GM10248 (cell line): ENCODE measurements around the gene ELF1.

ENCODE experiments used
- CTCF ChIA-PET: fragments of 300-600 bp; sonication (Branson Sonifier 250); formaldehyde crosslinking; extraction: SDS; loops from one replicate; lab custom pipeline; 2021; ENCODE audit warnings: antibody characterized with exemption; lab: Yijun Ruan, JAX
- POLR2A ChIA-PET: fragments of 350-650 bp; sonication (Branson Sonifier 250); formaldehyde crosslinking; extraction: SDS; loops from one replicate; lab custom pipeline; 2020; ENCODE audit warnings: antibody characterized with exemption; lab: Yijun Ruan, JAX
- DNase-seq: peaks from one replicate; pipeline ENCODE4 v3.0.0; 2012; ENCODE audit errors: extremely low spot score
- TF ChIP-seq, protein P1 (sequence below): IDR thresholded peaks from 2 replicates; pipeline ENCODE4 v1.5.1; 2012; ENCODE audit warnings: mild to moderate bottlenecking, low read depth; ENCODE audit errors: extremely low read depth, missing control alignments, control extremely low read depth

The ELF1 gene

DNA sequence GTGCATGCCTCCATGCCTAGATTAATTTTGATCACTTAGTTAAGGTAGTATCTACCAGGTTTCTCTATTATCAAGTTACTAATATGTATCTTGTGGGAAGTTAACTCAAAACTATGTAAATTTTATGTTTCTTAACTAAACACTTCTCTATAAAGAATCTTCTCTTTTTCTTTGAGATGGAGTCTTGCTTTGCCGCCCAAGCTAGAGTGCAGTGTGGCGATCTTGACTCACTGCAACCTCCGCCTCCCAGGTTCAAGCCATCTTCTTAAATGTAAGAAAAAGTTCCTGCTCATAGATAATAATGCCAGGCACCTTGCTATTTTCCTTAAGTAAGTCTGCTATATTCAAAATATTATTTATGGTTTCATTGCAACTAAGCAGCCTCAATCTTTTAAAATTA, 58.4 kb downstream of the ELF1 start:
- ChIA-PET CTCF (interaction anchor here (1.1 to 1.4 kb wide), 3 partner anchors 12 to 39 kb away, joined by 3 to 5 read pairs (median 4); no protein-coding TSS in a partner anchor), POLR2A (no interaction called here)
- DNase-seq: no peak
- TF ChIP-seq, protein P1, sequence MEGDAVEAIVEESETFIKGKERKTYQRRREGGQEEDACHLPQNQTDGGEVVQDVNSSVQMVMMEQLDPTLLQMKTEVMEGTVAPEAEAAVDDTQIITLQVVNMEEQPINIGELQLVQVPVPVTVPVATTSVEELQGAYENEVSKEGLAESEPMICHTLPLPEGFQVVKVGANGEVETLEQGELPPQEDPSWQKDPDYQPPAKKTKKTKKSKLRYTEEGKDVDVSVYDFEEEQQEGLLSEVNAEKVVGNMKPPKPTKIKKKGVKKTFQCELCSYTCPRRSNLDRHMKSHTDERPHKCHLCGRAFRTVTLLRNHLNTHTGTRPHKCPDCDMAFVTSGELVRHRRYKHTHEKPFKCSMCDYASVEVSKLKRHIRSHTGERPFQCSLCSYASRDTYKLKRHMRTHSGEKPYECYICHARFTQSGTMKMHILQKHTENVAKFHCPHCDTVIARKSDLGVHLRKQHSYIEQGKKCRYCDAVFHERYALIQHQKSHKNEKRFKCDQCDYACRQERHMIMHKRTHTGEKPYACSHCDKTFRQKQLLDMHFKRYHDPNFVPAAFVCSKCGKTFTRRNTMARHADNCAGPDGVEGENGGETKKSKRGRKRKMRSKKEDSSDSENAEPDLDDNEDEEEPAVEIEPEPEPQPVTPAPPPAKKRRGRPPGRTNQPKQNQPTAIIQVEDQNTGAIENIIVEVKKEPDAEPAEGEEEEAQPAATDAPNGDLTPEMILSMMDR: no peak

DNA sequence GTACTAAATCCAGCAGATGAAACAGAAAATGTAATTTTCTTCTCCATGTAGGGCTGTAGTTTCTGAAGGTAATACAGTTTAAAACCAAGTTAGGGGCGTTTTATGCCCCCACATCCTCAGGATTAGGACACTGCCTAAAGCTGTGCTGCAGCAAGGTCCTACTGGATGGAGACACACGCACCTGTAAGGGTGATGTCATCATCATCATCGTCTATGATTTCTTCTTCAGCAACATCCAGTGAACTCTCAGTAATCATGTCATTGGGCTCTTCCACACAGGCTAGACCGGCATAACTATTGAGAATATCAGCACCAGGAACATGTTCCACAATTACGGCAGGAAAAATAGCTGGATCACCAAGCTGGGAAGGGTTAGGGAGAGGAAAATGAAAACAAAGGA, 60.5 kb downstream of the ELF1 start:
- ChIA-PET POLR2A (no interaction called here), CTCF (interaction anchor here (1.2 to 1.4 kb wide), 2 partner anchors 16 to 19 kb away, joined by 3 read pairs; no protein-coding TSS in a partner anchor)
- no peak for DNase-seq
- TF ChIP-seq, protein P1: no peak

DNA sequence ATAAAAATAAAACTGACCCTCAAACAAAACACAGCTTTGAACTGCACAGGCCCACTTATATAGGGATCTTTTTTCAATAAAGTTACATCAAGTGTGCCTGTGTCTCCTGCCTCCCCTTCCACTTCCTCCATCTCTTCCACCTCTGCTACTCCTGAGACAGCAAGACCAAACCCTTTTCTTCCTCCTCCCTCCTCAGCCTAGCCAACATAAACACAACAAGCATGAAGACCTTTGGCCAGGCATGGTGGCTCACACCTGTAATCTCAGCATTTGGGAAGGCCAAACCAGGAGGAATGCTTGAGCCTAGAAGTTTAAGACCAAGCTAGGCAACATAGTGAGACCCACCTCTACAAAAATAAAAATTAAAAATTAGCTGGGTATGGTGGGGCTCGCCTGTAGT, 72.6 kb downstream of the ELF1 start:
- ChIA-PET POLR2A (no interaction called here), CTCF (interaction anchor here (3.1 kb wide), 1 partner anchor 12 kb away, joined by 6 read pairs; no protein-coding TSS in a partner anchor)
- no peak for DNase-seq
- TF ChIP-seq, protein P1: no peak

DNA sequence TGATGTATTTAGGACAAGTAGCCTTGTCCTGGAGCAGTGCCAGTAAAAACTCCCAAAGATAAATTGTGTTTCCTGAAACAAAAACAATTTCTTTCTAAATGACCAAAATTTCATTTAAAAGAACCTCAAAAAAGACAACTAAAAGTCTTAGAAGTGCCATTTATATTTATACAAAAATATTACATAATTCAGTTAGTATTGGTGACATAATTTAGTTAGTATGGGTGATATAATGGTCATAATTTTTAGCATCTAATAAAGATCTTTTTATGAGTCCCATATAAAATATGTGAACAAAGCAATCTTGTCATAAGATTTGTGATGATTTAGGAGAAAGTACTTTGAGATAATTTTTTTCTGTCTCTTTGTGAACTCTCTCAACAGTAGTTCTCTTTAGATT, 76.0 kb downstream of the ELF1 start:
- POLR2A ChIA-PET: no interaction called here
- no peak for DNase-seq
- TF ChIP-seq, protein P1: no peak
- CTCF ChIA-PET: no interaction called here

DNA sequence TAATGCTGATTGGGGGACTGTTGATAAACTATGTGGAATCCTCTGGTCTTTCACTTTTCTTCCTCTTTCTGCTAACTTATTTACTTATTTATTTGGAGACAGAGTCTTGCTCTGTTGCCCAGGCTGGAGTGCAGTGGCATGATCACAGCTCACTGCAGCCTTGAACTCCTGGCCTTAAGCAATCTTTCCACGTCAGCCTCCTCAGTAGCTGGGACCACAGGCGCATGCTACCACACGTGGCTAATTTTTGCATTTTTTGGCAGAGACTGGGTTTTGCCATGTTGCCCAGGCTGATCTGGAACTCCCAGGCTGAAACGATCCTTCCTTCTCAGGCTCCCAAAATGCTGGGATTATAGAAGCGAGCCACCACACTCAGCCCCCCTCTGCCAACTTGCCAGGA, 77.5 kb downstream of the ELF1 start:
- ChIA-PET CTCF (no interaction called here), POLR2A (no interaction called here)

DNA sequence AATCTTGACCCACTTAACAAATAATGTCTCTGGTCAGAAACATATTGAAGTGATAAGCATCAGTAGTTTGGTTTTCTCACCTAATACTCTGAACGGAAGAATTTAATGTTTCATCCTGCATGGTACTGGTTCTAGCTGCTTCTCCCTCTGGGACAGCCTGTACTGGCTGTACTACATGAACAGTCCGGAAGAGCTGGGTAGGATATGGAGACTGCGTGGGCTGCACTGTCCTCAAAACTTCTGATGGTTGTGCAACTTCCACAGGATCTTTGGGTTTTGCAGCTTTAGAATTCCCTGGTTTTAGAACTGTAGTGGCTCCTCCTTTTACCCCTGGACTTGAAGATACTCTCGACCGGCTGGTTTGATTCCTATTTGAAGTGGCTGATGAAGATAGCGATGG, 78.3 kb downstream of the ELF1 start:
- POLR2A ChIA-PET: no interaction called here
- TF ChIP-seq, protein P1: no peak
- CTCF ChIA-PET: interaction anchor here (1.0 kb wide), 1 partner anchor 10 kb away, joined by 3 read pairs; no protein-coding TSS in a partner anchor
- no peak for DNase-seq

More for the DNA sequence above, 77.5 kb downstream of the ELF1 start:
- TF ChIP-seq, protein P1: no peak
- DNase-seq: no peak
